Measurements from ENCODE around the gene HDAC11. TPM values are rescaled to one million over a fixed set of nuclear protein-coding genes. Genes with fewer than 3 reads are reported as not detected.

The HDAC11 gene
- total and polyA plus RNA-seq, 2 of the 13 experiments (the other 11 are each of a cell fraction or from before 2014, with no cell fraction given) = 13.7 to 33.1 TPM

- TF ChIP-seq ZNF577 (CRISPR knock-in tag; IDR thresholded peaks at IDR 0.05; ENCODE audit: borderline replicate concordance, low read depth) (no peak), ESRRA (CRISPR knock-in tag; IDR thresholded peaks at IDR 0.05; ENCODE audit: low read depth) (peak; percentile 39; the same call in 1 of the 2 replicates), HOXA9 (CRISPR knock-in tag; IDR thresholded peaks at IDR 0.05; ENCODE audit: borderline replicate concordance) (no peak), XBP1 (CRISPR knock-in tag; IDR thresholded peaks at IDR 0.05) (no peak), SNAPC4 (CRISPR knock-in tag; IDR thresholded peaks at IDR 0.05) (no peak), ZNF563 (CRISPR knock-in tag; IDR thresholded peaks at IDR 0.05) (peak; percentile 63; the same call in 1 of the 2 replicates), MTF1 (CRISPR knock-in tag; IDR thresholded peaks at IDR 0.05) (no peak)
- TF ChIP-seq, protein P1, sequence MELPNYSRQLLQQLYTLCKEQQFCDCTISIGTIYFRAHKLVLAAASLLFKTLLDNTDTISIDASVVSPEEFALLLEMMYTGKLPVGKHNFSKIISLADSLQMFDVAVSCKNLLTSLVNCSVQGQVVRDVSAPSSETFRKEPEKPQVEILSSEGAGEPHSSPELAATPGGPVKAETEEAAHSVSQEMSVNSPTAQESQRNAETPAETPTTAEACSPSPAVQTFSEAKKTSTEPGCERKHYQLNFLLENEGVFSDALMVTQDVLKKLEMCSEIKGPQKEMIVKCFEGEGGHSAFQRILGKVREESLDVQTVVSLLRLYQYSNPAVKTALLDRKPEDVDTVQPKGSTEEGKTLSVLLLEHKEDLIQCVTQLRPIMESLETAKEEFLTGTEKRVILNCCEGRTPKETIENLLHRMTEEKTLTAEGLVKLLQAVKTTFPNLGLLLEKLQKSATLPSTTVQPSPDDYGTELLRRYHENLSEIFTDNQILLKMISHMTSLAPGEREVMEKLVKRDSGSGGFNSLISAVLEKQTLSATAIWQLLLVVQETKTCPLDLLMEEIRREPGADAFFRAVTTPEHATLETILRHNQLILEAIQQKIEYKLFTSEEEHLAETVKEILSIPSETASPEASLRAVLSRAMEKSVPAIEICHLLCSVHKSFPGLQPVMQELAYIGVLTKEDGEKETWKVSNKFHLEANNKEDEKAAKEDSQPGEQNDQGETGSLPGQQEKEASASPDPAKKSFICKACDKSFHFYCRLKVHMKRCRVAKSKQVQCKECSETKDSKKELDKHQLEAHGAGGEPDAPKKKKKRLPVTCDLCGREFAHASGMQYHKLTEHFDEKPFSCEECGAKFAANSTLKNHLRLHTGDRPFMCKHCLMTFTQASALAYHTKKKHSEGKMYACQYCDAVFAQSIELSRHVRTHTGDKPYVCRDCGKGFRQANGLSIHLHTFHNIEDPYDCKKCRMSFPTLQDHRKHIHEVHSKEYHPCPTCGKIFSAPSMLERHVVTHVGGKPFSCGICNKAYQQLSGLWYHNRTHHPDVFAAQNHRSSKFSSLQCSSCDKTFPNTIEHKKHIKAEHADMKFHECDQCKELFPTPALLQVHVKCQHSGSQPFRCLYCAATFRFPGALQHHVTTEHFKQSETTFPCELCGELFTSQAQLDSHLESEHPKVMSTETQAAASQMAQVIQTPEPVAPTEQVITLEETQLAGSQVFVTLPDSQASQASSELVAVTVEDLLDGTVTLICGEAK (IDR thresholded peaks at IDR 0.05) = no peak
- TF ChIP-seq, protein P1 (CRISPR knock-in tag; IDR thresholded peaks at IDR 0.05) = no peak; the same call in 1 of the 2 replicates
- TF ChIP-seq, protein P2, sequence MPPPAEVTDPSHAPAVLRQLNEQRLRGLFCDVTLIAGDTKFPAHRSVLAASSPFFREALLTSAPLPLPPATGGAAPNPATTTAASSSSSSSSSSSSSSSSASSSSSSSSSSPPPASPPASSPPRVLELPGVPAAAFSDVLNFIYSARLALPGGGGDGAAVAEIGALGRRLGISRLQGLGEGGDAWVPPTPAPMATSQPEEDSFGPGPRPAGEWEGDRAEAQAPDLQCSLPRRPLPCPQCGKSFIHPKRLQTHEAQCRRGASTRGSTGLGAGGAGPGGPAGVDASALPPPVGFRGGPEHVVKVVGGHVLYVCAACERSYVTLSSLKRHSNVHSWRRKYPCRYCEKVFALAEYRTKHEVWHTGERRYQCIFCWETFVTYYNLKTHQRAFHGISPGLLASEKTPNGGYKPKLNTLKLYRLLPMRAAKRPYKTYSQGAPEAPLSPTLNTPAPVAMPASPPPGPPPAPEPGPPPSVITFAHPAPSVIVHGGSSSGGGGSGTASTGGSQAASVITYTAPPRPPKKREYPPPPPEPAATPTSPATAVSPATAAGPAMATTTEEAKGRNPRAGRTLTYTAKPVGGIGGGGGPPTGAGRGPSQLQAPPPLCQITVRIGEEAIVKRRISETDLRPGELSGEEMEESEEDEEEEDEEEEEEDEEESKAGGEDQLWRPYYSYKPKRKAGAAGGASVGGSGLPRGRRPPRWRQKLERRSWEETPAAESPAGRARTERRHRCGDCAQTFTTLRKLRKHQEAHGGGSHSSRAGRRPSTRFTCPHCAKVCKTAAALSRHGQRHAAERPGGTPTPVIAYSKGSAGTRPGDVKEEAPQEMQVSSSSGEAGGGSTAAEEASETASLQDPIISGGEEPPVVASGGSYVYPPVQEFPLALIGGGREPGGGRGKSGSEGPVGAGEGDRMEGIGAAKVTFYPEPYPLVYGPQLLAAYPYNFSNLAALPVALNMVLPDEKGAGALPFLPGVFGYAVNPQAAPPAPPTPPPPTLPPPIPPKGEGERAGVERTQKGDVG (CRISPR knock-in tag; IDR thresholded peaks at IDR 0.05; ENCODE audit: borderline replicate concordance) = no peak
Measured at GRCh38 chr3:13461169-13462124, 18.7 kb upstream of the HDAC11 start (continued).

Measured in HepG2 (cell line).